Sigmoid colon (tissue), 4 donors: ENCODE data around the gene CNN3.

ENCODE experiments used
- CTCF ChIP-seq, 4 experiments: fragments of 450-650 bp in 3 of 4; fragments of 200-600 bp in 1 of 4; IDR thresholded peaks; one replicate each; pipeline ENCODE4 v1.5.1; 2016 to 2019; ENCODE audit warnings: antibody characterized with exemption in 4 of 4, mild to moderate bottlenecking in 3 of 4, moderate library complexity in 2 of 4
- EP300 ChIP-seq, 4 donors: sonication (generic); formaldehyde crosslinking; IDR thresholded peaks; one replicate each; pipeline ENCODE4 v1.6.1; 2017; ENCODE audit warnings: antibody characterized with exemption in 4 of 4
- POLR2AphosphoS5 ChIP-seq, 4 donors: sonication (generic); formaldehyde crosslinking; IDR thresholded peaks; one replicate each; pipeline ENCODE4 v1.6.1; 2017; ENCODE audit warnings: antibody characterized with exemption in 4 of 4

- TF ChIP-seq CTCF (IDR thresholded peaks at IDR 0.05), result no peak
- TF ChIP-seq EP300 (IDR thresholded peaks at IDR 0.05), result no peak
- no peak for TF ChIP-seq POLR2AphosphoS5 (IDR thresholded peaks at IDR 0.05)
These were observed 55.9 kb downstream of the CNN3 start for GRCh38 chr1:94871031-94871430.
